Activated T-cell treated with anti-CD3 and anti-CD28 coated beads, Interleukin-2, amount 50 U/mL, for 72 hours (primary cell): ENCODE results near the gene LYST. TPM values are rescaled to one million over a fixed set of nuclear protein-coding genes. Genes with fewer than 3 reads are reported as not detected.
A peak's percentile ranks its signal among the peaks of the same experiment; 100 is the strongest.

Experiments used
- ATAC-seq, 2 donors: fragments of 150-1000 bp; cut with Tn5 transposase; replicated peaks in 1 of 2; 2 replicates each; pipeline ENCODE4 v1.10.0; 2021; ENCODE audit warnings: moderate library complexity in 2 of 2, mild to moderate bottlenecking in 1 of 2
- DNase-seq, 2 donors: peaks; one replicate each; pipeline ENCODE4 v3.0.0; 2021 to 2022; ENCODE audit warnings: mixed read lengths in 1 of 2
- H3K27ac Mint-ChIP-seq: one replicate; pipeline ENCODE4 v1.8.0; 2022; ENCODE audit warnings: mild to moderate bottlenecking, moderate library complexity, mixed read lengths
- H3K27me3 Mint-ChIP-seq: one replicate; pipeline ENCODE4 v1.8.0; 2022; ENCODE audit warnings: low read depth, mixed read lengths
- H3K36me3 Mint-ChIP-seq, 2 donors: one replicate each; pipeline ENCODE4 v1.8.0; 2022; ENCODE audit warnings: mixed read lengths in 2 of 2, mild to moderate bottlenecking in 1 of 2; ENCODE audit not compliant: insufficient read depth in 2 of 2
- H3K4me1 Mint-ChIP-seq: one replicate; pipeline ENCODE4 v1.8.0; 2022; ENCODE audit warnings: low read depth, mixed read lengths
- H3K4me3 Mint-ChIP-seq, 2 donors: one replicate each; pipeline ENCODE4 v1.8.0; 2022; ENCODE audit warnings: mild to moderate bottlenecking in 2 of 2, mixed read lengths in 2 of 2, moderate library complexity in 2 of 2
- H3K9me3 Mint-ChIP-seq, 2 donors: one replicate each; pipeline ENCODE4 v1.8.0; 2022; ENCODE audit warnings: mixed read lengths in 2 of 2
- total RNA-seq, 2 donors: library from RNA; stranded (reverse); gene quantifications; one replicate each; pipeline ENCODE4 v1.2.3, GENCODE V29; 2022

Gene LYST
- total RNA-seq, 2 donors from 2014 or later = 43.9 to 50.7 TPM

- Mint-ChIP-seq H3K36me3 (peaks cover 7 to 13% of the 10 kb centered on the region in 2 donors), H3K27ac (no peak overlapping the region), H3K4me1 (peaks cover 31% of the 10 kb centered on the region), H3K27me3 (no peaks in the 10 kb centered on the region), H3K9me3 (peaks cover under 1 to 4% of the 10 kb centered on the region in 2 donors), H3K4me3 (no peak overlapping the region)
- ATAC-seq (no peak), DNase-seq (no peak)
Measured at GRCh38 chr1:235841938-235842545, 24.7 kb downstream of the LYST start.

DNA sequence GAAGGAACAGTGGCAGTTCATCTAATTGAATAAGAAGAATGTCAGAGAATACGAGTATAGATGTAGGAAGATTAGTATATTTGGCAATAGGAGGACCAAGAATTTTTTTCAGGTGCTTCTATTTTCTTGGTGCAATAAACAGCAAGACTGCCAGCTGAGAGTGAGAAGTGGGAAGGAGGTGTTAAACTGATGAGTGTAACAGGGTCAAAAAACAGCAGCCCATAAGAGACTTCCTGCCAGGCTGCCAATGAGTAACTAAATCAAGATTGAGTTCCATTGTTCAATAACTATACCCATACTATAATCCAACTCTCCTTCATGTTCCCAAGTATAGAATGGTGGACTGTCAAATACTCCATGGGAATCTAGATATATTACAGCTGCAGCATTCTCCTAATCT is 28.7 kb downstream of the LYST start:
- no peaks in the 10 kb centered on the region for H3K27me3 Mint-ChIP-seq
- H3K36me3 Mint-ChIP-seq = peaks cover 3 to 4% of the 10 kb centered on the region in 2 donors

GRCh38 chr1:235835226-235835625 is 31.5 kb downstream of the LYST start:
- H3K27me3 Mint-ChIP-seq = no peaks in the 10 kb centered on the region
- H3K36me3 Mint-ChIP-seq = peaks cover 3 to 4% of the 10 kb centered on the region in 2 donors
- no peak for ATAC-seq
- no peak overlapping the region for H3K4me3 Mint-ChIP-seq
- H3K9me3 Mint-ChIP-seq = no peaks in the 10 kb centered on the region
- H3K4me1 Mint-ChIP-seq = peaks cover 30% of the 10 kb centered on the region
- H3K27ac Mint-ChIP-seq = no peak overlapping the region
- DNase-seq = no peak

More for the DNA sequence above, 28.7 kb downstream of the LYST start:
- ATAC-seq = peak; percentile 32 to 71
- peaks cover 21% of the 10 kb centered on the region for H3K4me1 Mint-ChIP-seq
- no peak overlapping the region for H3K27ac Mint-ChIP-seq
- no peak for DNase-seq
- no peak overlapping the region for H3K4me3 Mint-ChIP-seq
- H3K9me3 Mint-ChIP-seq = no peaks in the 10 kb centered on the region

- Mint-ChIP-seq H3K27me3 (no peaks in the 10 kb centered on the region), H3K4me3 (no peak overlapping the region), H3K27ac (no peak overlapping the region), H3K36me3 (peaks cover 0 to 2% of the 10 kb centered on the region in 2 donors), H3K9me3 (no peaks in the 10 kb centered on the region), H3K4me1 (peaks cover 24% of the 10 kb centered on the region)
- ATAC-seq (no peak), DNase-seq (no peak)
Measured at GRCh38 chr1:235834620-235835019, 32.1 kb downstream of the LYST start.

GRCh38 chr1:235832011-235832410 is 34.7 kb downstream of the LYST start:
- Mint-ChIP-seq H3K27ac (no peak overlapping the region), H3K36me3 (peaks cover 0 to 6% of the 10 kb centered on the region in 2 donors), H3K4me1 (peaks cover 15% of the 10 kb centered on the region), H3K9me3 (no peaks in the 10 kb centered on the region), H3K27me3 (no peaks in the 10 kb centered on the region), H3K4me3 (no peak overlapping the region)
- ATAC-seq = no peak
- no peak for DNase-seq

- Mint-ChIP-seq H3K4me3 (peak overlapping the region in 1 of 2 donors; percentile 8), H3K9me3 (no peaks in the 10 kb centered on the region), H3K4me1 (peaks cover 15% of the 10 kb centered on the region), H3K27me3 (no peaks in the 10 kb centered on the region), H3K27ac (no peak overlapping the region), H3K36me3 (peaks cover 2 to 9% of the 10 kb centered on the region in 2 donors)
- peak; percentile 63 to 65 for DNase-seq
- ATAC-seq = peak; percentile 100
Measured at GRCh38 chr1:235831148-235831547, 35.6 kb downstream of the LYST start.

DNA sequence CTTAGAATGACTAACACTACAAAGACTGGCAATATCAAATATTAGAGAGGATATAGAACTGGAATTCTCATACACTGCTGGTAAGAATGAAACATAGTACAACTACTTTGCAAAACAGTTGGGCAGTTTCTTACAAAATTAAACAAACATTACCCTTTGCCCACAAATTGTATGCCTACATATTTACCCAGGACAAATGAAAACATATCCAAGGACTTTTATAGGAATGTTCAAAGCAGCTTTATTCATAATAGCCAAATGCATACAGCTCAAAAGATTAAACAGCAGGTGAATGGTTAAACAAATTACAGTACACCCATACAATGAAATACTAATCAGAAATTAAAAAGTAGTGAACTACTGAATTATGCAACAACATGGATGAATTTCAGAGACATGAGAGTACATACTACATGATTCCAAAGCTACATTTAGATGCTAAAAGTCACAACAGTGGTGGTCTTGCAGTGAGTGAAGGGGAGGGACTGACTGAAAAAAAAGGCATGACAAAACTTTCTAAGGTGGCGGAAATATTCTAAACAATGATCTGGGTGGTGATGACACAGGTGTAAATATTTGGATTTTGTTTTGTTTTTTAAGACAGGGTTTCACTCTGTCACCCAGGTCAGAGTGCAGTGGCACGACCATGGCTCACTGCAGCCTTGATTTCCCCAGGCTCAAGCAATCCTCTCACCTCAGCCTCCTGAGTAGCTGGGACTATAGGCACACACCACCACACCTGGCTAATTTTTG is 40.4 kb downstream of the LYST start:
- no peak overlapping the region for H3K4me3 Mint-ChIP-seq
- no peaks in the 10 kb centered on the region for H3K9me3 Mint-ChIP-seq
- peaks cover 2 to 19% of the 10 kb centered on the region in 2 donors for H3K36me3 Mint-ChIP-seq
- H3K27ac Mint-ChIP-seq = no peak overlapping the region
- no peak for DNase-seq
- no peak for ATAC-seq
- peaks cover 15% of the 10 kb centered on the region for H3K4me1 Mint-ChIP-seq
- no peaks in the 10 kb centered on the region for H3K27me3 Mint-ChIP-seq

GRCh38 chr1:235825229-235825628 is 41.5 kb downstream of the LYST start:
- Mint-ChIP-seq H3K4me3 (no peak overlapping the region), H3K4me1 (peaks cover 7% of the 10 kb centered on the region), H3K9me3 (no peaks in the 10 kb centered on the region), H3K27me3 (no peaks in the 10 kb centered on the region), H3K36me3 (peaks cover 2 to 18% of the 10 kb centered on the region in 2 donors), H3K27ac (no peak overlapping the region)
- DNase-seq = no peak
- no peak for ATAC-seq

- Mint-ChIP-seq H3K27me3 (no peaks in the 10 kb centered on the region), H3K9me3 (no peaks in the 10 kb centered on the region), H3K36me3 (peaks cover 2 to 17% of the 10 kb centered on the region in 2 donors), H3K4me1 (peaks cover 7% of the 10 kb centered on the region), H3K4me3 (no peak overlapping the region), H3K27ac (no peak overlapping the region)
- ATAC-seq = no peak
- no peak for DNase-seq
Measured at GRCh38 chr1:235823684-235824083, 43.0 kb downstream of the LYST start.

- ATAC-seq = no peak
- Mint-ChIP-seq H3K27me3 (no peaks in the 10 kb centered on the region), H3K9me3 (no peaks in the 10 kb centered on the region), H3K4me3 (no peak overlapping the region), H3K27ac (no peak overlapping the region), H3K4me1 (peaks cover 7% of the 10 kb centered on the region), H3K36me3 (peaks cover 2 to 12% of the 10 kb centered on the region in 2 donors)
- DNase-seq = no peak
Measured at GRCh38 chr1:235822685-235823084, 44.0 kb downstream of the LYST start.

DNA sequence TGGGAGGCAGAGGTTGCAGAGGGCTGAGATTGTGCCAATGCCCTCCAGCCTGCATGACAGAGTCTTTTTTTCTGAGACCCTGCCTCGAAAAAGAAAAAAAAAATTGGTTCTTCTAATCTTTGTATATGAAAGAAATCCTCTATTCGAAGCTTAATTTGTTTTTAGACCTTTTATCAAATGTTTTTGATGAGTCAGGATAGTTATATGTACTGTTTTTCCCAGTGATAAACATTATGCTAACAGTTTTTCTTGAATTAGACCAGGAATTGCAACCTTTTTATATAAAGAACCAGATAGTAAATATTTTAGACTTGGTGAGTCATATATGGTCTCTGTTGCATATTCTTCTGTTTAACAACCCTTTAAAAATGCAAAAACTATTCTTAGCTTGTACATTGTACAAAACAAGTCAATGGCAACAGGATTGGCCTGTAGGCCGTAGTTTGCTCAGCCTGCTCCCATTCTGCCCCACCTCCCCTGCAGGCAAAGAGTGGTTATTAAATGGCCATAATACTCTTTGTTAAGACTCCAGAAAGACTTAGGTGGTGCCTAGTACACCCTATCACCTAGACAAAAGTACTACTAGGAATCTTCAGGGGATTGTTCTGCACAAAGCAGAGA is 45.2 kb downstream of the LYST start:
- no peak for DNase-seq

DNA sequence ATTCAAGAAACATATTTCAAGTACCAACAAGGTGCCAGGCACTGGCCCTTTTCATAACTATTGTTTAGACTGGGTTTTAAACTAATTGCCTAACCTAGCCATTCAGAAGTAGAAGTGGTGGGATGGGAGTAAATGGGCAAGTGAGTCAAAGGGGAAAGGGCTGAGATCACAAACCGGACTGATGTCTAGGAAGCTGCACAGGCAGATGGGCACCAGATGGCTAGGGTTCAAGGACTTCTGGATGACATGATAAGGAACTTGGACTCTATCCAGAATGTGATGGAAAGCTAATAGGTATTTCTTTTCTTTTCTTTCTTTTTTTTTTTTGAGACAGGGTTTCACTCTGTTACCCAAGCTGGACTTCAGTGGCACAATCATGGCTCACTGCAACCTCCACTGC is 46.6 kb downstream of the LYST start:
- no peaks in the 10 kb centered on the region for H3K27me3 Mint-ChIP-seq
- H3K4me3 Mint-ChIP-seq = no peak overlapping the region
- DNase-seq (no peak), ATAC-seq (no peak)
- H3K4me1 Mint-ChIP-seq = peaks cover 7% of the 10 kb centered on the region
- H3K9me3 Mint-ChIP-seq = no peaks in the 10 kb centered on the region
- peaks cover 0 to 5% of the 10 kb centered on the region in 2 donors for H3K36me3 Mint-ChIP-seq
- no peak overlapping the region for H3K27ac Mint-ChIP-seq

More for the DNA sequence above, 45.2 kb downstream of the LYST start:
- Mint-ChIP-seq H3K27me3 (no peaks in the 10 kb centered on the region), H3K9me3 (no peaks in the 10 kb centered on the region), H3K27ac (no peak overlapping the region), H3K4me3 (no peak overlapping the region), H3K4me1 (peaks cover 7% of the 10 kb centered on the region), H3K36me3 (peaks cover 2 to 12% of the 10 kb centered on the region in 2 donors)
- ATAC-seq = no peak

- Mint-ChIP-seq H3K36me3 (peaks cover 0 to 2% of the 10 kb centered on the region in 2 donors), H3K27me3 (no peaks in the 10 kb centered on the region), H3K9me3 (no peaks in the 10 kb centered on the region), H3K4me3 (no peak overlapping the region), H3K4me1 (peaks cover 7% of the 10 kb centered on the region), H3K27ac (no peak overlapping the region)
- DNase-seq = no peak
- ATAC-seq = no peak
Measured at GRCh38 chr1:235818632-235819136, 48.0 kb downstream of the LYST start.
